GM23338 (cell line): ENCODE measurements around the gene NUP54. TPM values are rescaled to one million over a fixed set of nuclear protein-coding genes. Genes with fewer than 3 reads are reported as not detected.

Experiments
- ATAC-seq: fragments of 200-7000 bp; cut with Tn5 transposase; 3 replicates; pipeline ENCODE4 v1.9.1; 2020
- DNase-seq: peaks from one replicate; pipeline ENCODE4 v3.0.0-alpha.2; 2015; ENCODE audit warnings: low spot score
- H2AFZ ChIP-seq: fragments of 200-600 bp; sonication (generic); 2 replicates; pipeline ENCODE4 v1.8.0; 2016; ENCODE audit warnings: antibody characterized with exemption, mild to moderate bottlenecking, moderate library complexity
- H3F3A ChIP-seq: fragments of 200-600 bp; sonication (generic); replicated peaks from 2 replicates; pipeline ENCODE4 v1.8.0; 2017; ENCODE audit warnings: antibody characterized with exemption, mixed run types, low read depth
- H3K27ac ChIP-seq: fragments of 200-600 bp; sonication (generic); 2 replicates; pipeline ENCODE4 v1.6.1; 2016; ENCODE audit warnings: low read depth
- H3K27me3 ChIP-seq: fragments of 200-600 bp; sonication (generic); 2 replicates; pipeline ENCODE4 v1.8.0; 2016; ENCODE audit warnings: mild to moderate bottlenecking, mixed run types, moderate library complexity; ENCODE audit not compliant: insufficient read depth
- H3K36me3 ChIP-seq: fragments of 200-600 bp; sonication (generic); 2 replicates; pipeline ENCODE4 v1.8.0; 2016; ENCODE audit warnings: mild to moderate bottlenecking; ENCODE audit not compliant: insufficient read depth
- H3K4me1 ChIP-seq: fragments of 200-600 bp; sonication (generic); 2 replicates; pipeline ENCODE4 v1.8.0; 2016; ENCODE audit warnings: mild to moderate bottlenecking, moderate library complexity; ENCODE audit not compliant: insufficient read depth
- H3K4me2 ChIP-seq: fragments of 200-600 bp; sonication (generic); 2 replicates; pipeline ENCODE4 v1.7.1; 2017; ENCODE audit warnings: mixed run types
- H3K4me3 ChIP-seq: fragments of 200-600 bp; sonication (generic); 2 replicates; pipeline ENCODE4 v1.6.1; 2016; ENCODE audit warnings: mixed run types
- H3K79me2 ChIP-seq: fragments of 200-600 bp; sonication (generic); replicated peaks from 2 replicates; pipeline ENCODE4 v1.8.0; 2017; ENCODE audit warnings: mild to moderate bottlenecking; ENCODE audit not compliant: insufficient read depth
- H3K9me2 ChIP-seq: fragments of 200-600 bp; sonication (generic); 2 replicates; pipeline ENCODE4 v1.8.0; 2017; ENCODE audit not compliant: insufficient read depth
- H4K20me1 ChIP-seq: fragments of 200-600 bp; sonication (generic); replicated peaks from 2 replicates; pipeline ENCODE4 v1.8.0; 2017; ENCODE audit warnings: mild to moderate bottlenecking; ENCODE audit not compliant: insufficient read depth
- H3K27ac Mint-ChIP-seq: 2 replicates; pipeline ENCODE4 v1.8.0; 2020; ENCODE audit warnings: inconsistent platforms, mild to moderate bottlenecking, moderate library complexity, mixed read lengths
- H3K27me3 Mint-ChIP-seq: 3 replicates; pipeline ENCODE4 v1.8.0; 2022; ENCODE audit warnings: low read depth, mild to moderate bottlenecking, moderate library complexity, mixed read lengths, inconsistent platforms; ENCODE audit not compliant: insufficient read depth, poor library complexity
- H3K36me3 Mint-ChIP-seq: 3 replicates; pipeline ENCODE4 v1.8.0; 2021; ENCODE audit warnings: low read depth, mild to moderate bottlenecking, inconsistent platforms, moderate library complexity, mixed read lengths
- H3K4me1 Mint-ChIP-seq: 3 replicates; pipeline ENCODE4 v1.8.0; 2020; ENCODE audit warnings: mild to moderate bottlenecking, inconsistent platforms, mixed read lengths
- H3K4me3 Mint-ChIP-seq: 3 replicates; pipeline ENCODE4 v1.8.0; 2021; ENCODE audit warnings: moderate library complexity, mild to moderate bottlenecking, inconsistent platforms, mixed read lengths
- H3K9me3 Mint-ChIP-seq: 3 replicates; pipeline ENCODE4 v1.8.0; 2020; ENCODE audit warnings: moderate library complexity, mild to moderate bottlenecking, inconsistent platforms, mixed read lengths
- CREB1 ChIP-seq: fragments of 250-450 bp; sonication (Bioruptor Pico); IDR thresholded peaks from 2 replicates; pipeline ENCODE4 v1.5.0; 2020; ENCODE audit warnings: low read depth, mild to moderate bottlenecking, moderate library complexity
- EZH2 ChIP-seq: fragments of 200-600 bp; sonication (generic); IDR thresholded peaks from one replicate; pipeline ENCODE4 v1.8.0; 2017; ENCODE audit warnings: antibody characterized with exemption, mild to moderate bottlenecking, low read depth; ENCODE audit not compliant: unreplicated experiment
- JUNB ChIP-seq: IDR thresholded peaks from one replicate; pipeline ENCODE4 v1.6.1; 2016; ENCODE audit warnings: antibody characterized with exemption; ENCODE audit not compliant: unreplicated experiment
- NANOG ChIP-seq: IDR thresholded peaks from 2 replicates; pipeline ENCODE4 v1.6.1; 2016; ENCODE audit warnings: antibody characterized with exemption, borderline replicate concordance
- POLR2AphosphoS5 ChIP-seq: IDR thresholded peaks from 2 replicates; pipeline ENCODE4 v1.6.1; 2016; ENCODE audit warnings: antibody characterized with exemption, low read depth
- STAT1 ChIP-seq: IDR thresholded peaks from one replicate; pipeline ENCODE4 v1.6.1; 2016; ENCODE audit warnings: antibody characterized with exemption; ENCODE audit not compliant: unreplicated experiment
- ZNF331 ChIP-seq: fragments of 250-450 bp; sonication (Bioruptor Pico); IDR thresholded peaks from 2 replicates; pipeline ENCODE4 v1.5.0; 2020; ENCODE audit warnings: low read depth, mild to moderate bottlenecking, moderate library complexity
- ZNF462 ChIP-seq: fragments of 250-450 bp; sonication (Bioruptor Pico); IDR thresholded peaks from 2 replicates; pipeline ENCODE4 v1.5.0; 2020; ENCODE audit warnings: mild to moderate bottlenecking, moderate library complexity
- polyA plus RNA-seq: library from polyadenylated mRNA; unstranded; fragments of >200 nt; fragmentation: Nextera tagmentation; extraction: Ambion mirVana; gene quantifications from 2 replicates; pipeline ENCODE4 v1.2.1, GENCODE V29; 2016
- total RNA-seq: library from RNA; depleted of rRNA; stranded (reverse); fragments of >200 nt; shearing (Covaris generic); gene quantifications from 2 replicates; pipeline ENCODE4 v1.2.3, GENCODE V29; 2014

The NUP54 gene
- total and polyA plus RNA-seq, 2 experiments from 2014 or later = 97.8 to 118 TPM

- no peak for TF ChIP-seq ZNF462 (CRISPR knock-in tag)
These were observed 73.7 kb downstream of the NUP54 start, which contains the start of gene ART3 (continued) for GRCh38 chr4:76074468-76074867.

- H3K9me2 ChIP-seq = no peaks in the 10 kb centered on the region
- peak overlapping the region; percentile 91 for H3K27ac ChIP-seq
- no peaks in the 10 kb centered on the region for H3K9me3 Mint-ChIP-seq
- peaks cover 14% of the 10 kb centered on the region; the same call in 2 of the 3 replicates for H3K4me1 Mint-ChIP-seq
- H3K27me3 Mint-ChIP-seq = no peaks in the 10 kb centered on the region
- DNase-seq (peak; percentile 87), ATAC-seq (peak; percentile 93)
- no peak overlapping the region for H3K27ac Mint-ChIP-seq
- no peaks in the 10 kb centered on the region for H4K20me1 ChIP-seq
- no peak overlapping the region for H3K4me3 Mint-ChIP-seq
- no peak overlapping the region for H3K4me3 ChIP-seq
- H3K4me1 ChIP-seq = peaks cover 15% of the 10 kb centered on the region
- H3F3A ChIP-seq = no peaks in the 10 kb centered on the region
- H3K79me2 ChIP-seq = no peaks in the 10 kb centered on the region
- no peaks in the 10 kb centered on the region for H3K36me3 ChIP-seq
- no peaks in the 10 kb centered on the region for H3K27me3 ChIP-seq
- peak overlapping the region; percentile 12; the same call in 1 of the 2 replicates for H3K4me2 ChIP-seq
- TF ChIP-seq JUNB = no peak
- TF ChIP-seq CREB1 (CRISPR knock-in tag) = no peak
- no peak; the same call in 1 of the 2 replicates for TF ChIP-seq POLR2AphosphoS5
- TF ChIP-seq ZNF331 (CRISPR knock-in tag) = no peak
- no peak for TF ChIP-seq EZH2
- peak; percentile 65; the same call in 1 of the 2 replicates for TF ChIP-seq NANOG
- no peak for TF ChIP-seq STAT1
- H3K36me3 Mint-ChIP-seq = no peaks in the 10 kb centered on the region
- no peak overlapping the region for H2AFZ ChIP-seq
These were observed 75.4 kb downstream of the NUP54 start for GRCh38 chr4:76072760-76073159.
